Omental fat pad (tissue), 4 donors: ENCODE data around the gene ZNF669. TPM values are rescaled to one million over a fixed set of nuclear protein-coding genes. Genes with fewer than 3 reads are reported as not detected.

ENCODE experiments used
- ATAC-seq: fragments of 150-250 bp; one replicate; pipeline ENCODE4 v1.9.1; 2016; ENCODE audit warnings: mild to moderate bottlenecking, moderate library complexity; ENCODE audit not compliant: low FRiP score
- DNase-seq: peaks from one replicate; pipeline ENCODE4 v3.0.0-alpha.2; 2019; ENCODE audit warnings: low spot score
- total RNA-seq, 4 donors: library from RNA; depleted of rRNA; stranded (reverse); fragments of >200 nt; gene quantifications; one replicate each; pipeline ENCODE4 v1.1.0, GENCODE V29; 2016
- TF ChIP-seq, protein P1 (sequence below), 3 donors: fragments of 450-650 bp; IDR thresholded peaks; one replicate each; pipeline ENCODE4 v1.5.1; 2016 to 2017; ENCODE audit warnings: antibody characterized with exemption in 3 of 3, mild to moderate bottlenecking in 3 of 3, moderate library complexity in 2 of 3

ZNF669 gene
- total RNA-seq, 4 donors from 2014 or later: 4.0 to 9.1 (median 6.3) TPM

DNA sequence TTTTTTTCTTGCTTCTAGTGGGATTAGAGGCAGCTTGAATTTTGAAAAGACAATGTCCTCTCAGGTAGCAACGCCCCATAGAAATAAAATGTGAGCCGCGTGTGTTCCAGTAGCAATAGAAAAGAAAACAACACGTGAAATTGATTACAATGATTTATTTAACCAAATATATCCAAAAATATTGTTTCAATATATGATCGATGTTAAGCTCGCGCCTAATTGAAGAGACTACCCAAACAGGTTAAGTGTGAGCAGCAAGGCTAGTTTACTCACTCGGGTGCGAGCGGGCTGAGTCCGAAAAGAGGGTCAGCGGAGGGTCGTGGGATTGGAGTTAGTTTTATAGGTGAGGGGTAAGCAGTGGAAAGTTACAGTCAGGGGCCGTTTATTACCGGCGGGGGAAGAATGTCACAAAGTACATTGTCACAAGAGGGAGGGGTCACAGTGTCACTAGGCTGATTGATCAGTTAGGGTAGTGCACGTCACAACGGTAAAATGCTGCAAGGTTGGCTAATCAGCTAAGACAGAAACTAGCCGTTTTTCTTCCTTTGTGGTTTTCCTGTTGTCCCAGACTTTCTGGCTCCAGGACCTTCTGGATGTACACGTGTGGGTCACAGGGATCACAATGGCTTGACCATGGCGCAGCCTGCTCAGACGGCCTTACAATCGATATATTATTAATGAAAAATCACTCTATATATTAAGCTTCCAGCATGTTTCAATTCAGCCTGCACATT lies 24.8 kb downstream of the ZNF669 start:
- TF ChIP-seq, protein P1, sequence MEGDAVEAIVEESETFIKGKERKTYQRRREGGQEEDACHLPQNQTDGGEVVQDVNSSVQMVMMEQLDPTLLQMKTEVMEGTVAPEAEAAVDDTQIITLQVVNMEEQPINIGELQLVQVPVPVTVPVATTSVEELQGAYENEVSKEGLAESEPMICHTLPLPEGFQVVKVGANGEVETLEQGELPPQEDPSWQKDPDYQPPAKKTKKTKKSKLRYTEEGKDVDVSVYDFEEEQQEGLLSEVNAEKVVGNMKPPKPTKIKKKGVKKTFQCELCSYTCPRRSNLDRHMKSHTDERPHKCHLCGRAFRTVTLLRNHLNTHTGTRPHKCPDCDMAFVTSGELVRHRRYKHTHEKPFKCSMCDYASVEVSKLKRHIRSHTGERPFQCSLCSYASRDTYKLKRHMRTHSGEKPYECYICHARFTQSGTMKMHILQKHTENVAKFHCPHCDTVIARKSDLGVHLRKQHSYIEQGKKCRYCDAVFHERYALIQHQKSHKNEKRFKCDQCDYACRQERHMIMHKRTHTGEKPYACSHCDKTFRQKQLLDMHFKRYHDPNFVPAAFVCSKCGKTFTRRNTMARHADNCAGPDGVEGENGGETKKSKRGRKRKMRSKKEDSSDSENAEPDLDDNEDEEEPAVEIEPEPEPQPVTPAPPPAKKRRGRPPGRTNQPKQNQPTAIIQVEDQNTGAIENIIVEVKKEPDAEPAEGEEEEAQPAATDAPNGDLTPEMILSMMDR (IDR thresholded peaks at IDR 0.05): no peak
- ATAC-seq (no peak), DNase-seq (no peak)

DNA sequence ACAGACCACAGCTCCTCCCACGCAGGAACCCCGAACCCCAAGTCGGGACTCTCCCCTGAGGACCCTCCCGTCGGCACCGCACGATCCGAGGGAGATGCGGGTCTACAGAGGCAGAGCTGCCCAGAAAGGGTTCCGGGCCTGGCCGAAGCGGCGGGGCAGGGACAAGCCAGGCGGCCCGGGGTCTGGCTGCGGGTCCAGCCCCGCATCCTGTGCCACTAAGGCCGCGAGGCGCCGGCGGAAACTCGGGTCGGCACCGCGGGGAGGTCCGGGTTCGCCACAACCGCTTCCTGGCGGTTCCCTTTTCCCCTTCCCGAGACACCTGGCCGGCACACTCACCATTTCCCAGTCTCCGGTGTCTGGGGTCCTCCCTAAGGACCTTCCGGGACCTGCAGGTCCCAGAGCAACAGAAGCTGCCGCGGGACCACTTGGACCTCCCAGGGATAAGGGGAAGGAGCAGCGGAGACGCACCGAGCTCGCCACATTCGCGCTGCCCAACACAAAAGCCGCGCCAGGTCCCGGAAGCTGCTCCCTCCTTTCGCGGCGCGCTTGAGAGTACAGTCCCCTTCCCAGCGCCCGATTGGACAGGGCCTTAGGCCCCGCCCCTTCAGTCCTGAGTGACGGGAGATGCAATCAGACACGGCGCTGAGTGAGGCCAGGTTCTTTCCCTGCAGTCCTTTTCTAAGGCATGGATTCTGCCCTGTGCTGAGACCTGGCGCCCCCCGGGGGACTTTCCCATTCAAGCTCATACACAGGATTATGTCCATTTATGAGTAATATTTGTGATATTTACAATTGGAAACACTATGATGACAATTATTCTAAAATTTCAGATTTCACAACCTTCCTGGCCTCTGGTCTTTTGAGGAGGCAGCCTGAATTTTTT lies 25.7 kb downstream of the ZNF669 start, which contains the start of gene ZNF670:
Gene ZNF670 (minus strand): TSS at position 554 of the 883 bp plus-strand sequence. CDS start 215 bp downstream, at position 339.
- DNase-seq (peak; percentile 97), ATAC-seq (peak; percentile 99)
- TF ChIP-seq, protein P1 (IDR thresholded peaks at IDR 0.05): no peak

DNA sequence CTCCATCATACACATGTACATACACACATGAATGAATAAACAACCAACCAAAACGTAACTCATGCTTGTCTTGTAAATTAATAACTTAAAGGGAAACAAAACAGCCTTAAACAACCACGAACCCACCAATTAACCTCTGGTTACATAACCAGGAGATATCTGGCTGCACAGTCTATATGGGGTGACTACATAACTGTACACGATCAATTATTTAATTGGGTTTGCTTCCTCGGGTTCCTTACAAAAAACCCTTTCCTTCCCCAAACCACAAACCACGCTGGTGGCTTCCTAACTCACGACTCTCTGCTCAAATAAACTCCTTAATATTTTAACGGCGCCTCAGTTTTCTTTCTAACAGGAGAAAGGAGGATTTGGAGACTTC lies 26.3 kb downstream of the ZNF669 start:
- TF ChIP-seq, protein P1 (IDR thresholded peaks at IDR 0.05): no peak

DNA sequence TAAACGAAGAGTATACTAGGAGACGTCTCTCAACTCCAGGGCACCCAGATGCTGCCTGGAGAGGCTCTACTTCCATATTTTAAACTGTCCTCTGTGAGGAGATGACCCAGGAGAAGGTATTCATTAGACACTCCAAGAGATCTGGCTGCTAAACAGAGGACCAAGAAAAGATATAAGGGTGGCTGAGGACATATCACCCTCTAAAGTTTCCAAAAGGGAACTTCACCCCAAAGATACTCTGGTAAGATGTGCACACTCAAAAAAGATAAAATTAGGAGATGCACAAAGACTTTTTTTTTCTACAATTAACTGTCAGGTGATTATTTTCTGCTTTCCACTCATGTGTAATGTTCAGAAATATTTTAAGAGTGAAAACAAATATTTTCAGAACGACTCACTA lies 26.9 kb downstream of the ZNF669 start:
- TF ChIP-seq, protein P1 (IDR thresholded peaks at IDR 0.05): no peak
- DNase-seq (no peak), ATAC-seq (no peak)

More for the DNA sequence above, 26.3 kb downstream of the ZNF669 start:
- ATAC-seq (no peak), DNase-seq (no peak)

DNA sequence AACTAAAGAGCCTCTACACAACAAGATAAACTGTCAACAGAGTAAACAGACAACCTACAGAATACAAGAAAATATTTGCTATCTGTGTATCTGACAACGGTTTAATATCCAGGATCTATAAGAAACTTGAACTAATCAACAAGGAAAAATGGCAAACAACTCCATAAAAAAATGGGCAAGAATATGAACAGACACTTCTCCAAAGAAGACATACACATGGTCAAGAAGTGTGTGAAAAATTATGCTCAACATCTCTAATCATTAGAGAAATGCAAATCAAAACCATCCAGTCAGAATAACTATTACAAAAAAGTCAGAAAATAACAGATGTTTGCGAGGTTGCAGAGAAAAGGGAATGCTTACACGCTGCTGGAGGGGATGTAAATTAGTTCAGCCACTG lies 33.5 kb downstream of the ZNF669 start:
- TF ChIP-seq, protein P1 (IDR thresholded peaks at IDR 0.05): no peak
- ATAC-seq: no peak
- no peak for DNase-seq

DNA sequence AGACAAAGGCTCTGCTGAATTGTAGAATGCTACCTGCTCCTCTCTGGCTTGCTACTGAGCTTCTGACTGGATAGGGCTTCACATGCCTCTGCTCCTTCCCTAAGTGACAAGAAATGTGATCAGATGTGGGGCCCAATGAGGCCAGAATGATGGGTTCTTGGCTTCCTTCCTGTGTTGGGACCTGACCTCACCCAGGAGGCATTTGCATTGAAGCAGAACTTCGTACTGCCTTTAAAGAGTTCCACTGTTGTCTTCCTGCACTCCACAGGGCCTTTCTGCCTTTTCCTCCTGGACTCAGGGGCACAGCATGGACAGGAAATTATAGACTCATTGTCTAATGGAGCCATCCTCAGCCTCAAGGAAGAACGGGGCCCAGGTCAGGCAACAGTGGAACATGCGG lies 39.9 kb downstream of the ZNF669 start:
- TF ChIP-seq, protein P1 (IDR thresholded peaks at IDR 0.05): no peak
- ATAC-seq (no peak), DNase-seq (no peak)
